Measurements from ENCODE around the gene CD96.

The CD96 gene

GRCh38 chr3:111592143-111592542 lies 50.1 kb downstream of the CD96 start:
- Histone ChIP-seq H3K36me3 (ENCODE audit: control insufficient read depth, insufficient read depth, low read length) (no peaks in the 10 kb centered on the region), H3K9me3 (ENCODE audit: control insufficient read depth, low read length) (no peaks in the 10 kb centered on the region), H3K27ac (ENCODE audit: insufficient read depth, low read depth, low read length, poor library complexity, severe bottlenecking) (no peak overlapping the region), H3K4me1 (ENCODE audit: control insufficient read depth, insufficient read depth, low read length) (no peaks in the 10 kb centered on the region), H3K27me3 (ENCODE audit: control insufficient read depth, insufficient read depth, low read length, poor library complexity, severe bottlenecking) (no peaks in the 10 kb centered on the region), H3K4me3 (ENCODE audit: insufficient read depth, low read depth, low read length) (no peak overlapping the region)

- H3K4me1 ChIP-seq (ENCODE audit: control insufficient read depth, insufficient read depth, low read length): no peaks in the 10 kb centered on the region
- no peaks in the 10 kb centered on the region for H3K36me3 ChIP-seq (ENCODE audit: control insufficient read depth, insufficient read depth, low read length)
- H3K27ac ChIP-seq (ENCODE audit: insufficient read depth, low read depth, low read length, poor library complexity, severe bottlenecking): no peak overlapping the region
- no peaks in the 10 kb centered on the region for H3K9me3 ChIP-seq (ENCODE audit: control insufficient read depth, low read length)
- 91 to 92% methylated on average over 5 of the region's 5 CpGs for WGBS, 2 experiments
- H3K27me3 ChIP-seq (ENCODE audit: control insufficient read depth, insufficient read depth, low read length, poor library complexity, severe bottlenecking): no peaks in the 10 kb centered on the region
- no peak overlapping the region for H3K4me3 ChIP-seq (ENCODE audit: insufficient read depth, low read depth, low read length)
These were observed 50.9 kb downstream of the CD96 start for GRCh38 chr3:111592936-111593335.

- Histone ChIP-seq H3K27me3 (ENCODE audit: control insufficient read depth, insufficient read depth, low read length, poor library complexity, severe bottlenecking) (no peaks in the 10 kb centered on the region), H3K27ac (ENCODE audit: insufficient read depth, low read depth, low read length, poor library complexity, severe bottlenecking) (no peak overlapping the region), H3K4me1 (ENCODE audit: control insufficient read depth, insufficient read depth, low read length) (no peaks in the 10 kb centered on the region), H3K4me3 (ENCODE audit: insufficient read depth, low read depth, low read length) (no peak overlapping the region), H3K36me3 (ENCODE audit: control insufficient read depth, insufficient read depth, low read length) (no peaks in the 10 kb centered on the region), H3K9me3 (ENCODE audit: control insufficient read depth, low read length) (no peaks in the 10 kb centered on the region)
- WGBS, 2 experiments: 95 to 96% methylated on average over 9 of the region's 9 CpGs
These were observed 51.7 kb downstream of the CD96 start for GRCh38 chr3:111593666-111594065.

- H3K27ac ChIP-seq (ENCODE audit: insufficient read depth, low read depth, low read length, poor library complexity, severe bottlenecking): no peak overlapping the region
- no peaks in the 10 kb centered on the region for H3K36me3 ChIP-seq (ENCODE audit: control insufficient read depth, insufficient read depth, low read length)
- no peak overlapping the region for H3K4me3 ChIP-seq (ENCODE audit: insufficient read depth, low read depth, low read length)
These were observed 52.2 kb downstream of the CD96 start for GRCh38 chr3:111594205-111594604.

GRCh38 chr3:111594781-111595180 lies 52.8 kb downstream of the CD96 start:
- H3K27me3 ChIP-seq (ENCODE audit: control insufficient read depth, insufficient read depth, low read length, poor library complexity, severe bottlenecking): no peaks in the 10 kb centered on the region
- H3K27ac ChIP-seq (ENCODE audit: insufficient read depth, low read depth, low read length, poor library complexity, severe bottlenecking): no peak overlapping the region
- 0% methylated on average over 1 of the region's 1 CpG for WGBS, 2 experiments
- no peaks in the 10 kb centered on the region for H3K4me1 ChIP-seq (ENCODE audit: control insufficient read depth, insufficient read depth, low read length)
- H3K4me3 ChIP-seq (ENCODE audit: insufficient read depth, low read depth, low read length): no peak overlapping the region
- H3K9me3 ChIP-seq (ENCODE audit: control insufficient read depth, low read length): no peaks in the 10 kb centered on the region
- no peaks in the 10 kb centered on the region for H3K36me3 ChIP-seq (ENCODE audit: control insufficient read depth, insufficient read depth, low read length)

More at GRCh38 chr3:111594205-111594604, 52.2 kb downstream of the CD96 start:
- no peaks in the 10 kb centered on the region for H3K4me1 ChIP-seq (ENCODE audit: control insufficient read depth, insufficient read depth, low read length)
- no peaks in the 10 kb centered on the region for H3K9me3 ChIP-seq (ENCODE audit: control insufficient read depth, low read length)
- H3K27me3 ChIP-seq (ENCODE audit: control insufficient read depth, insufficient read depth, low read length, poor library complexity, severe bottlenecking): no peaks in the 10 kb centered on the region
- 83 to 94% methylated on average over 1 to 2 of the region's 2 CpGs for WGBS, 2 experiments

GRCh38 chr3:111595232-111595631 lies 53.2 kb downstream of the CD96 start, which contains the start of gene ZBED2:
ZBED2 (minus strand) TSS chr3:111595346; CDS start chr3:111594201, 1,145 bp downstream.
- WGBS, 2 experiments: 89 to 91% methylated on average over 2 of the region's 2 CpGs
- H3K27ac ChIP-seq (ENCODE audit: insufficient read depth, low read depth, low read length, poor library complexity, severe bottlenecking): no peak within 1 kb of the TSS
- H3K4me1 ChIP-seq (ENCODE audit: control insufficient read depth, insufficient read depth, low read length): no peaks in the 10 kb centered on the region
- H3K9me3 ChIP-seq (ENCODE audit: control insufficient read depth, low read length): no peaks in the 10 kb centered on the region
- no peaks in the 10 kb centered on the region for H3K27me3 ChIP-seq (ENCODE audit: control insufficient read depth, insufficient read depth, low read length, poor library complexity, severe bottlenecking)
- no peak within 1 kb of the TSS for H3K4me3 ChIP-seq (ENCODE audit: insufficient read depth, low read depth, low read length)
- H3K36me3 ChIP-seq (ENCODE audit: control insufficient read depth, insufficient read depth, low read length): no peaks in the 10 kb centered on the region

GRCh38 chr3:111596328-111596727 lies 54.3 kb downstream of the CD96 start:
- no peak overlapping the region for H3K4me3 ChIP-seq (ENCODE audit: insufficient read depth, low read depth, low read length)
- H3K9me3 ChIP-seq (ENCODE audit: control insufficient read depth, low read length): no peaks in the 10 kb centered on the region
- 92 to 99% methylated on average over 1 to 4 of the region's 4 CpGs for WGBS, 2 experiments
- H3K36me3 ChIP-seq (ENCODE audit: control insufficient read depth, insufficient read depth, low read length): no peaks in the 10 kb centered on the region
- H3K27me3 ChIP-seq (ENCODE audit: control insufficient read depth, insufficient read depth, low read length, poor library complexity, severe bottlenecking): no peaks in the 10 kb centered on the region
- no peaks in the 10 kb centered on the region for H3K4me1 ChIP-seq (ENCODE audit: control insufficient read depth, insufficient read depth, low read length)
- H3K27ac ChIP-seq (ENCODE audit: insufficient read depth, low read depth, low read length, poor library complexity, severe bottlenecking): no peak overlapping the region

- no peaks in the 10 kb centered on the region for H3K9me3 ChIP-seq (ENCODE audit: control insufficient read depth, low read length)
- WGBS, 2 experiments: 86 to 100% methylated on average over 1 of the region's 1 CpG
- no peak overlapping the region for H3K4me3 ChIP-seq (ENCODE audit: insufficient read depth, low read depth, low read length)
- H3K36me3 ChIP-seq (ENCODE audit: control insufficient read depth, insufficient read depth, low read length): no peaks in the 10 kb centered on the region
- no peaks in the 10 kb centered on the region for H3K27me3 ChIP-seq (ENCODE audit: control insufficient read depth, insufficient read depth, low read length, poor library complexity, severe bottlenecking)
- no peaks in the 10 kb centered on the region for H3K4me1 ChIP-seq (ENCODE audit: control insufficient read depth, insufficient read depth, low read length)
- H3K27ac ChIP-seq (ENCODE audit: insufficient read depth, low read depth, low read length, poor library complexity, severe bottlenecking): no peak overlapping the region
These were observed 56.1 kb downstream of the CD96 start for GRCh38 chr3:111598139-111598538.

GRCh38 chr3:111598552-111598951 lies 56.6 kb downstream of the CD96 start:
- Histone ChIP-seq H3K9me3 (ENCODE audit: control insufficient read depth, low read length) (no peaks in the 10 kb centered on the region), H3K27ac (ENCODE audit: insufficient read depth, low read depth, low read length, poor library complexity, severe bottlenecking) (no peak overlapping the region), H3K4me1 (ENCODE audit: control insufficient read depth, insufficient read depth, low read length) (no peaks in the 10 kb centered on the region), H3K36me3 (ENCODE audit: control insufficient read depth, insufficient read depth, low read length) (no peaks in the 10 kb centered on the region), H3K27me3 (ENCODE audit: control insufficient read depth, insufficient read depth, low read length, poor library complexity, severe bottlenecking) (no peaks in the 10 kb centered on the region), H3K4me3 (ENCODE audit: insufficient read depth, low read depth, low read length) (no peak overlapping the region)
- 76 to 88% methylated on average over 2 of the region's 2 CpGs for WGBS, 2 experiments

GRCh38 chr3:111601810-111602209 lies 59.8 kb downstream of the CD96 start:
- no peak overlapping the region for H3K27ac ChIP-seq (ENCODE audit: insufficient read depth, low read depth, low read length, poor library complexity, severe bottlenecking)
- H3K36me3 ChIP-seq (ENCODE audit: control insufficient read depth, insufficient read depth, low read length): no peaks in the 10 kb centered on the region
- H3K27me3 ChIP-seq (ENCODE audit: control insufficient read depth, insufficient read depth, low read length, poor library complexity, severe bottlenecking): no peaks in the 10 kb centered on the region
- no peaks in the 10 kb centered on the region for H3K9me3 ChIP-seq (ENCODE audit: control insufficient read depth, low read length)
- no peaks in the 10 kb centered on the region for H3K4me1 ChIP-seq (ENCODE audit: control insufficient read depth, insufficient read depth, low read length)
- no peak overlapping the region for H3K4me3 ChIP-seq (ENCODE audit: insufficient read depth, low read depth, low read length)
- 86 to 100% methylated on average over 1 to 4 of the region's 4 CpGs for WGBS, 2 experiments

- Histone ChIP-seq H3K9me3 (ENCODE audit: control insufficient read depth, low read length) (no peaks in the 10 kb centered on the region), H3K27me3 (ENCODE audit: control insufficient read depth, insufficient read depth, low read length, poor library complexity, severe bottlenecking) (no peaks in the 10 kb centered on the region), H3K4me3 (ENCODE audit: insufficient read depth, low read depth, low read length) (no peak overlapping the region), H3K4me1 (ENCODE audit: control insufficient read depth, insufficient read depth, low read length) (no peaks in the 10 kb centered on the region), H3K36me3 (ENCODE audit: control insufficient read depth, insufficient read depth, low read length) (no peaks in the 10 kb centered on the region), H3K27ac (ENCODE audit: insufficient read depth, low read depth, low read length, poor library complexity, severe bottlenecking) (no peak overlapping the region)
- WGBS, 2 experiments: 90 to 100% methylated on average over 1 of the region's 1 CpG
These were observed 61.7 kb downstream of the CD96 start for GRCh38 chr3:111603679-111604078.

Measured in ectodermal cell (in vitro differentiated cells).